Glutamatergic neuron (in vitro differentiated cells): ENCODE results near the gene MACROD2. TPM values are rescaled to one million over a fixed set of nuclear protein-coding genes. Genes with fewer than 3 reads are reported as not detected.

ENCODE experiments used
- DNase-seq: peaks from one replicate; pipeline ENCODE4 v3.0.0; 2022
- H3K27ac Mint-ChIP-seq: one replicate; pipeline ENCODE4 v1.8.0; 2020; ENCODE audit warnings: mild to moderate bottlenecking, mixed read lengths, inconsistent platforms; ENCODE audit not compliant: unreplicated experiment
- H3K27me3 Mint-ChIP-seq: one replicate; pipeline ENCODE4 v1.8.0; 2020; ENCODE audit warnings: mild to moderate bottlenecking, moderate library complexity, mixed read lengths, inconsistent platforms; ENCODE audit not compliant: unreplicated experiment
- H3K36me3 Mint-ChIP-seq: one replicate; pipeline ENCODE4 v1.8.0; 2020; ENCODE audit warnings: mild to moderate bottlenecking, mixed read lengths, inconsistent platforms; ENCODE audit not compliant: unreplicated experiment
- H3K4me1 Mint-ChIP-seq: one replicate; pipeline ENCODE4 v1.8.0; 2020; ENCODE audit warnings: mild to moderate bottlenecking, low read depth, mixed read lengths, inconsistent platforms; ENCODE audit not compliant: unreplicated experiment
- H3K4me3 Mint-ChIP-seq: one replicate; pipeline ENCODE4 v1.8.0; 2020; ENCODE audit warnings: mild to moderate bottlenecking, mixed read lengths, inconsistent platforms; ENCODE audit not compliant: unreplicated experiment
- H3K9me3 Mint-ChIP-seq: one replicate; pipeline ENCODE4 v1.8.0; 2020; ENCODE audit warnings: mild to moderate bottlenecking, moderate library complexity, mixed read lengths, inconsistent platforms; ENCODE audit not compliant: unreplicated experiment
- total RNA-seq: library from RNA; stranded (reverse); fragmentation: NEBNext Ultra II Directional; extraction: Animal tissue kit (Norgen Biotek cat#: 25700); gene quantifications from one replicate; pipeline ENCODE4 v1.2.1, GENCODE V29; 2021; ENCODE audit not compliant: unreplicated experiment
- TF ChIP-seq, protein P1 (sequence below): fragments of 200-600 bp; sonication (generic); IDR thresholded peaks from one replicate; pipeline ENCODE4 v1.5.0; 2021; ENCODE audit not compliant: partially characterized antibody, unreplicated experiment

MACROD2 gene
- total RNA-seq, 1 donor from 2014 or later, result 8.7 TPM

DNA sequence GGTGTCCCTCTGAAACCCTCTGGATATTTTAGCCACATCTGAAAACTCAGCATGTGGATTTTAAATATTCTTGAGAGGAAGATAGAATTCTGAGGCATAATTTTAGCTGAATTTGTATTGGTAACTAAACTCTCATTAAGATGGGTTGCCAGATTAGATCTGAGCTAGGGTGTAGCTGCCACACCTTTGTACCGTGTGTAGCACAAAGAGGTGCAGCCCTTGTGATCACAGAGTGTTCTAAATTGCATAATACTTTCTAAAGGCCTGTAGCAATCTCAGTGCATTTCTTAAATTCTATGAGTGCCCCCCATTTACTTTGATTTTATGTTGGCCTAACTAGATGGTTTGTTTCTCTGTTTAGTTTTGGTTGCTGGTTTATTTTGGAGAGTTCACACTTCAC lies 289.1 kb downstream of the MACROD2 start:
- TF ChIP-seq, protein P1, sequence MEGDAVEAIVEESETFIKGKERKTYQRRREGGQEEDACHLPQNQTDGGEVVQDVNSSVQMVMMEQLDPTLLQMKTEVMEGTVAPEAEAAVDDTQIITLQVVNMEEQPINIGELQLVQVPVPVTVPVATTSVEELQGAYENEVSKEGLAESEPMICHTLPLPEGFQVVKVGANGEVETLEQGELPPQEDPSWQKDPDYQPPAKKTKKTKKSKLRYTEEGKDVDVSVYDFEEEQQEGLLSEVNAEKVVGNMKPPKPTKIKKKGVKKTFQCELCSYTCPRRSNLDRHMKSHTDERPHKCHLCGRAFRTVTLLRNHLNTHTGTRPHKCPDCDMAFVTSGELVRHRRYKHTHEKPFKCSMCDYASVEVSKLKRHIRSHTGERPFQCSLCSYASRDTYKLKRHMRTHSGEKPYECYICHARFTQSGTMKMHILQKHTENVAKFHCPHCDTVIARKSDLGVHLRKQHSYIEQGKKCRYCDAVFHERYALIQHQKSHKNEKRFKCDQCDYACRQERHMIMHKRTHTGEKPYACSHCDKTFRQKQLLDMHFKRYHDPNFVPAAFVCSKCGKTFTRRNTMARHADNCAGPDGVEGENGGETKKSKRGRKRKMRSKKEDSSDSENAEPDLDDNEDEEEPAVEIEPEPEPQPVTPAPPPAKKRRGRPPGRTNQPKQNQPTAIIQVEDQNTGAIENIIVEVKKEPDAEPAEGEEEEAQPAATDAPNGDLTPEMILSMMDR, result no peak
- Mint-ChIP-seq H3K27ac (no peak overlapping the region), H3K36me3 (no peaks in the 10 kb centered on the region), H3K9me3 (no peaks in the 10 kb centered on the region), H3K4me1 (no peaks in the 10 kb centered on the region), H3K4me3 (no peak overlapping the region), H3K27me3 (no peaks in the 10 kb centered on the region)
- no peak for DNase-seq

DNA sequence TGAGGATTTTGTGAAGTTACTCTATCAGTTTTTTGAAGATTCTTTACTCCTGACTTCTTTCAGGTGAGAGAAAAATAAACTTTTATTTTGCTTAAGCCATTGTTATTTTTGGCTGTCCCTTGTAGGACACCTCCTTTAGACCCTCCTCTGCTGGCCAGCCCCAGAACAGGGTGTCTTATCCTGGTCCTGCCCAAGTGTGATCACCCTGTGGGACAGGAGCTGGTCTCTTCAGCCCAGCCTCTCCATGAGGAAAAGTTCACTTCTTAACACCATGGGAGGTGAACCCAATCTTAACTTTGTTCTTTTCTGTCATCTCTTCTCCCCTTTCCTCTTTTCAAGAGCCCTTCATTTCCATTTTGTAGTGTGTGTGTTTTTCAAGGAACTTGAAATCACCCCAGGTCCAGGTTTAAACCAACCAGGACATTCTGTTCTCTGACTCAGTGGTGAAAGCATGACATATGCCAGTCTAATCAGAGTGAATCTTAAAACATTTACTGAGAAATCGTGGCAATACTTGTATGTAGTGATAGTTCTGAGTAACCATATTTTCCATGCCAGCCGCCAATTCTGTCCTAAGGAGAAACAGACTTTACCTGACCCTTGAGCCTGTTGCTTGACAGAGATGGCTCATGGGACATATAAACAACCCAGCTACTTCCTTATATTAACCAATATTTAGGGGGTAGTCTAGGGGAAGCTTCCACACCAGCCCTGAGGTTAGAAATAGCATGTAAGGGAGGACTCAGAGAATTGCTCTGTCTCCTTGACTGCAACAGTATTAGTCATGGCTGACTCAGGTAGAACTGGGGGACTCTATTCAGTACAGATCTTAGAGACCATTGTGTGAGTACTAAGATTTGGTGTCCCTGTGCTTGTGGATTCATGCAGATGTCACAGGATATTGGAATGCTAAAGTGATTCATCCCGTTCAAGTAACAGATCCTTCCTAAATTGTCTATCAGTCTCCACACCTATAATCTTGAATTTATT lies 293.3 kb downstream of the MACROD2 start:
- H3K27ac Mint-ChIP-seq, result no peak overlapping the region
- TF ChIP-seq, protein P1, result no peak
- H3K27me3 Mint-ChIP-seq, result no peaks in the 10 kb centered on the region

DNA sequence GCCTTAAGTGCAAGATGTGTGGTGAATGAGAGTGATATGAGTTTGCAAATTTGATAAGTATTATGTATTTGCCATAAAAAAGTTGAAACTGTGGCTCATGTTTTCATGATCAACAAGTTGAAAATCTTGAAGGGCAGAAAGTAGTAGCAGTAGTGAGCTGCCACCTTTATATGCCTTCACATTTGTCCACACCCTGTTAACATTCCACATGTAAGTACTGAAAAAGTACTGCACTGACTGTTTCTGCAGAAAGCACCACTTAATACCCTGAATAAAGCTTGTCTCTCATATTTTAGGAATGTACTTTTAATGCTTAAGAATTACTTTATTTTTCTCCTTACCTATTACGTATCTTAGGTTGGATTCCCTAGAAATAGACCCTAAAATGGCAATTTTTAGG lies 296.2 kb downstream of the MACROD2 start:
- no peaks in the 10 kb centered on the region for H3K4me1 Mint-ChIP-seq
- H3K9me3 Mint-ChIP-seq, result no peaks in the 10 kb centered on the region
- TF ChIP-seq, protein P1, result no peak
- no peak overlapping the region for H3K4me3 Mint-ChIP-seq
- H3K27me3 Mint-ChIP-seq, result no peaks in the 10 kb centered on the region
- no peaks in the 10 kb centered on the region for H3K36me3 Mint-ChIP-seq
- no peak for DNase-seq
- H3K27ac Mint-ChIP-seq, result no peak overlapping the region

More for the DNA sequence above, 293.3 kb downstream of the MACROD2 start:
- Mint-ChIP-seq H3K4me1 (no peaks in the 10 kb centered on the region), H3K4me3 (no peak overlapping the region), H3K9me3 (no peaks in the 10 kb centered on the region), H3K36me3 (no peaks in the 10 kb centered on the region)
- DNase-seq, result no peak

DNA sequence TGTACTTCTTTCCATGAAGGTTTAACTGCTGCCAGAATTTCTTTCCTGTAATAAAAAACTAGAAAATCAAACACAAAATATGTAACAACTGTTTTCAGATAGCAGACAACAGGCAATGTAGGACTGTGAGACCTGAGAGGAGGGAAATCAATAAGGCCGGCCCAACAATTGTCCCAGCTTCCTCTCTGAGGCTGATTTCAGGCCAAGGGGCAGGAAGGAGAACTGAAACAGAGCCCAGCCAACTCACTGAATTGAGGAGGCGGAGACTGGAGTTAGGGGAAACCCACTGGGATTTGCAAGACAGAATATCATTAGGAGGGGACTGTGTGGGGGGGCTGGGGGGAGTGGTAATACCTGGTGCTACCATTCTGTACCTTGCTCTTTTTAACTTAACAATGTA lies 299.9 kb downstream of the MACROD2 start:
- no peaks in the 10 kb centered on the region for H3K27me3 Mint-ChIP-seq
- TF ChIP-seq, protein P1, result no peak
- no peaks in the 10 kb centered on the region for H3K36me3 Mint-ChIP-seq
- no peaks in the 10 kb centered on the region for H3K4me1 Mint-ChIP-seq
- no peak overlapping the region for H3K27ac Mint-ChIP-seq
- no peaks in the 10 kb centered on the region for H3K9me3 Mint-ChIP-seq
- no peak overlapping the region for H3K4me3 Mint-ChIP-seq
- no peak for DNase-seq

DNA sequence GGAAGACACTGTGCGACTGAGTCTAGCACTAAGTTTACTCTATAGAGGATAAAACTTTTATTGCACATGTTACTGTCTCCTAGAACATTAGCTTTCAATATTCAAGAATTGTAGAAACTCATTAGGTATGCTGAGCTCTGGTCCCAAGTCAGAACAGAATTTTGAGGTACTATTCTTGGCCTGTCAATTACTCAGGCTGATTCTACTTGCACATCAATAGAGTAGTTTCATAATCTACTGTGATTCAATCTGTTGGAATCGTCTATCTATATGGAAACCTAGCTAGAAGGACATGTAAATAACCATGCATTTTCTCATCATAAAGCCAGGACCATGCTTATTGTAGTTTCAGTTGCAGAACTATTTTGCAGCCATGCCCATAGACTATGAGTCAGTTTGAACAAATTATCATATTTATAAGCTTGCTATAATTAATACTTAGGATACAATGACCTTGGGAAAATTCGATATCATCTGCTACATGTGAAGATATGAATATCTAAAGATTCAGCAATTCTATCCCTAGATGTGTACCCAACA lies 300.5 kb downstream of the MACROD2 start:
- DNase-seq, result no peak
- no peaks in the 10 kb centered on the region for H3K9me3 Mint-ChIP-seq
- no peaks in the 10 kb centered on the region for H3K27me3 Mint-ChIP-seq
- no peak overlapping the region for H3K4me3 Mint-ChIP-seq
- H3K4me1 Mint-ChIP-seq, result no peaks in the 10 kb centered on the region
- TF ChIP-seq, protein P1, result no peak
- H3K36me3 Mint-ChIP-seq, result no peaks in the 10 kb centered on the region
- no peak overlapping the region for H3K27ac Mint-ChIP-seq
